Endothelial cell of umbilical vein (primary cell): ENCODE measurements around the gene METRN. TPM values are rescaled to one million over a fixed set of nuclear protein-coding genes. Genes with fewer than 3 reads are reported as not detected.

Experiments
- BruUV-seq: library from RNA; stranded (reverse); fragments of 400-500 nt; replicated peaks from 2 replicates; lab custom pipeline; 2021; lab: Mats Ljungman, UMichigan
- CTCF ChIA-PET: fragments of 300-600, 350-600 bp; sonication (Branson Sonifier 250); formaldehyde crosslinking; loops from one replicate; lab custom pipeline; 2021; ENCODE audit warnings: antibody characterized with exemption, inconsistent platforms; lab: Charles Lee
- POLR2A ChIA-PET: fragments of 300-600, 350-600 bp; sonication (Branson Sonifier 250); formaldehyde crosslinking; loops from one replicate; lab custom pipeline; 2021; ENCODE audit warnings: antibody characterized with exemption, inconsistent platforms; lab: Charles Lee
- DNase-seq: peaks from one replicate; pipeline ENCODE4 v3.0.0-alpha.2; 2011; ENCODE audit warnings: low read depth, low spot score
- FAIRE-seq: peaks from 2 replicates; lab custom pipeline; 2011; peaks lifted over from hg19 to GRCh38; lab: Jason Lieb, UNC
- H2AFZ ChIP-seq: 2 replicates; pipeline ENCODE4 v1.6.0; 2012; ENCODE audit warnings: low read depth, low read length, control low read depth, inconsistent platforms
- H3K27ac ChIP-seq: 2 replicates; pipeline ENCODE4 v1.5.1; 2011; ENCODE audit warnings: low read depth, mild to moderate bottlenecking, control low read depth, low read length, moderate library complexity; ENCODE audit not compliant: insufficient read depth
- H3K27me3 ChIP-seq, 2 experiments: 2 replicates each; pipeline versions ENCODE4 v1.6.0 to v1.6.1; 2011; ENCODE audit warnings: low read length in 2 of 2, mixed read lengths in 1 of 2; ENCODE audit not compliant: control insufficient read depth in 2 of 2, insufficient read depth in 2 of 2
- H3K36me3 ChIP-seq, 2 experiments: 2 replicates in 1 of 2; 3 replicates in 1 of 2; pipeline ENCODE4 v1.5.1; 2011; ENCODE audit warnings: low read length in 2 of 2, mild to moderate bottlenecking in 1 of 2, moderate library complexity in 1 of 2; ENCODE audit not compliant: control insufficient read depth in 2 of 2, insufficient read depth in 2 of 2; ENCODE audit errors: extremely low read depth in 1 of 2
- H3K4me1 ChIP-seq: 3 replicates; pipeline ENCODE4 v1.5.1; 2011; ENCODE audit warnings: mild to moderate bottlenecking, low read length; ENCODE audit not compliant: control insufficient read depth, insufficient read depth; ENCODE audit errors: extremely low read depth
- H3K4me2 ChIP-seq: 2 replicates; pipeline ENCODE4 v1.6.1; 2011; ENCODE audit warnings: low read length, control low read depth, mixed read lengths; ENCODE audit not compliant: insufficient read depth
- H3K4me3 ChIP-seq, 3 experiments: fragments of 200-600 bp in 1 of 3; sonication (generic), shearing (Covaris generic) in 1 of 3; replicated peaks in 1 of 3; 2 replicates each; pipeline ENCODE4 v1.5.1; 2011 to 2016; ENCODE audit warnings: control low read depth in 3 of 3, low read length in 3 of 3, mild to moderate bottlenecking in 2 of 3, inconsistent platforms in 1 of 3, low read depth in 1 of 3, moderate library complexity in 1 of 3; ENCODE audit not compliant: insufficient read depth in 1 of 3
- H3K79me2 ChIP-seq: 2 replicates; pipeline ENCODE4 v1.6.0; 2012; ENCODE audit warnings: low read length, inconsistent platforms; ENCODE audit not compliant: control insufficient read depth, insufficient read depth
- H3K9ac ChIP-seq: replicated peaks from 2 replicates; pipeline ENCODE3; 2011; ENCODE audit warnings: low read length, control low read depth; ENCODE audit not compliant: insufficient read depth; ENCODE audit errors: extremely low read depth
- H3K9me1 ChIP-seq: replicated peaks from 3 replicates; pipeline ENCODE4 v1.6.0; 2011; ENCODE audit warnings: mild to moderate bottlenecking, low read length; ENCODE audit not compliant: control insufficient read depth, insufficient read depth; ENCODE audit errors: extremely low read depth
- H3K9me3 ChIP-seq: replicated peaks from 2 replicates; pipeline ENCODE4 v1.5.1; 2012; ENCODE audit warnings: low read length, inconsistent platforms; ENCODE audit not compliant: control insufficient read depth, insufficient read depth
- H4K20me1 ChIP-seq: replicated peaks from 2 replicates; pipeline ENCODE3; 2011; ENCODE audit warnings: mild to moderate bottlenecking, low read length; ENCODE audit not compliant: control insufficient read depth, insufficient read depth; ENCODE audit errors: extremely low read depth
- EZH2 ChIP-seq: IDR thresholded peaks from 2 replicates; pipeline ENCODE4 v1.6.1; 2012; ENCODE audit warnings: borderline replicate concordance, low read depth, mild to moderate bottlenecking, moderate library complexity, low read length, inconsistent platforms; ENCODE audit not compliant: severe bottlenecking
- FOS ChIP-seq: IDR thresholded peaks from 2 replicates; pipeline ENCODE4 v1.6.1; 2011; ENCODE audit warnings: mild to moderate bottlenecking, low read length, moderate library complexity, borderline replicate concordance; ENCODE audit not compliant: insufficient read depth
- GATA2 ChIP-seq: IDR thresholded peaks from 2 replicates; pipeline ENCODE4 v1.7.0; 2011; ENCODE audit warnings: low read depth, mild to moderate bottlenecking, moderate library complexity, mixed read lengths, low read length; ENCODE audit not compliant: insufficient read length, insufficient read depth
- JUN ChIP-seq: IDR thresholded peaks from 2 replicates; pipeline ENCODE4 v1.6.1; 2011; ENCODE audit warnings: borderline replicate concordance, low read depth; ENCODE audit not compliant: insufficient read length, insufficient read depth
- MYC ChIP-seq: IDR thresholded peaks from one replicate; pipeline ENCODE4 v1.6.1; 2011; ENCODE audit warnings: mild to moderate bottlenecking, low read depth, low read length
- POLR2A ChIP-seq: IDR thresholded peaks from 2 replicates; pipeline ENCODE4 v1.6.1; 2012; ENCODE audit warnings: low read depth, mild to moderate bottlenecking, control low read depth, low read length
- POLR2AphosphoS5 ChIP-seq: IDR thresholded peaks from 2 replicates; pipeline ENCODE4 v1.6.1; 2012; ENCODE audit warnings: low read depth, mild to moderate bottlenecking, control low read depth, low read length, moderate library complexity; ENCODE audit not compliant: insufficient read depth
- dilution Hi-C: fragments of 300-500 bp; cut with MboI; formaldehyde crosslinking; loops from one replicate; pipeline ENCODE4 v1.15.0; 2019; ENCODE audit warnings: low sequenced_read_pairs; ENCODE audit not compliant: extremely low pct_ligation_motif_present
- intact Hi-C: fragments of 100-400 bp; cut with micrococcal nuclease; formaldehyde crosslinking; loops from one replicate; pipeline ENCODE4 v1.10.0; 2022
- polyA plus RNA-seq, 4 experiments: library from polyadenylated mRNA; depleted of rRNA in 3 of 4; stranded (reverse) in 3 of 4; unstranded in 1 of 4; fragments of >200 nt; gene quantifications; 2 replicates each; pipeline versions ENCODE4 v1.2.1 to v1.2.3, GENCODE V29; 2011 to 2012; ENCODE audit warnings: missing spikeins in 1 of 4
- total RNA-seq: library from RNA; stranded (reverse); gene quantifications from 2 replicates; pipeline ENCODE4 v1.2.3, GENCODE V29; 2021
- TF ChIP-seq, protein P1 (sequence below), 2 donors: IDR thresholded peaks; 1 replicate in 1 of 2; 2 replicates in 1 of 2; pipeline ENCODE4 v1.5.1; 2011; ENCODE audit warnings: low read length in 2 of 2, mild to moderate bottlenecking in 2 of 2, moderate library complexity in 2 of 2, control low read depth in 1 of 2, inconsistent platforms in 1 of 2, low read depth in 1 of 2; ENCODE audit not compliant: insufficient read depth in 1 of 2; ENCODE audit errors: extremely low read depth in 1 of 2
- TF ChIP-seq, protein P2 (sequence below): IDR thresholded peaks from 2 replicates; pipeline ENCODE4 v1.6.1; 2011; ENCODE audit not compliant: insufficient read depth, insufficient read length

The METRN gene
- total and polyA plus RNA-seq, 2 donors (not counting 3 experiments of a cell fraction or from before 2014, with no cell fraction given) = 10.0 to 16.1 TPM

DNA sequence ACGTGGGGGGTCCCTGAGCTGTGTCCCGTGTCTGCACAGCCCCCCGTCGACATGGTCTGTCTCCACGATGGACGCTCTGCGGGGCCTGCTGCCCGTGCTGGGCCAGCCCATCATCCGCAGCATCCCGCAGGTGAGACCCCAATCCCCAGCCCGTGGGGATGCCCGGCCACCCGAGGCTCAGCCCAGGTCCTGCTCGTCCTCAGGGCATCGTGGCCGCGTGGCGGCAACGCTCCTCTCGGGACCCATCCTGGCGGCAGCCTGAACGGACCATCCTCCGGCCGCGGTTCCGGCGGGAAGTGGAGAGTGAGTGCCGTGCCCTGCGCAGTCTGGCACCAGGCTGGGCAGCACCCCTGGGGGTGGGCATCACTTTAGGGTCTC is 50.6 kb downstream of the METRN start:
- H3K27me3 ChIP-seq = no peaks in the 10 kb centered on the region
- no peaks in the 10 kb centered on the region for H4K20me1 ChIP-seq
- ChIA-PET CTCF (no interaction called here), POLR2A (no interaction called here)
- no peak overlapping the region for H2AFZ ChIP-seq
- intact Hi-C loops (no loop called here), dilution Hi-C loops (no loop called here)
- H3K79me2 ChIP-seq = no peaks in the 10 kb centered on the region
- FAIRE-seq (no peak), DNase-seq (no peak)
- no peak overlapping the region for H3K27ac ChIP-seq
- TF ChIP-seq JUN (no peak), GATA2 (no peak), POLR2AphosphoS5 (no peak), POLR2A (no peak), MYC (no peak), FOS (no peak), EZH2 (no peak)
- TF ChIP-seq, protein P1, sequence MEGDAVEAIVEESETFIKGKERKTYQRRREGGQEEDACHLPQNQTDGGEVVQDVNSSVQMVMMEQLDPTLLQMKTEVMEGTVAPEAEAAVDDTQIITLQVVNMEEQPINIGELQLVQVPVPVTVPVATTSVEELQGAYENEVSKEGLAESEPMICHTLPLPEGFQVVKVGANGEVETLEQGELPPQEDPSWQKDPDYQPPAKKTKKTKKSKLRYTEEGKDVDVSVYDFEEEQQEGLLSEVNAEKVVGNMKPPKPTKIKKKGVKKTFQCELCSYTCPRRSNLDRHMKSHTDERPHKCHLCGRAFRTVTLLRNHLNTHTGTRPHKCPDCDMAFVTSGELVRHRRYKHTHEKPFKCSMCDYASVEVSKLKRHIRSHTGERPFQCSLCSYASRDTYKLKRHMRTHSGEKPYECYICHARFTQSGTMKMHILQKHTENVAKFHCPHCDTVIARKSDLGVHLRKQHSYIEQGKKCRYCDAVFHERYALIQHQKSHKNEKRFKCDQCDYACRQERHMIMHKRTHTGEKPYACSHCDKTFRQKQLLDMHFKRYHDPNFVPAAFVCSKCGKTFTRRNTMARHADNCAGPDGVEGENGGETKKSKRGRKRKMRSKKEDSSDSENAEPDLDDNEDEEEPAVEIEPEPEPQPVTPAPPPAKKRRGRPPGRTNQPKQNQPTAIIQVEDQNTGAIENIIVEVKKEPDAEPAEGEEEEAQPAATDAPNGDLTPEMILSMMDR (IDR thresholded peaks at IDR 0.05; ENCODE audit: extremely low read depth in 1 of 2, insufficient read depth in 1 of 2, low read depth in 1 of 2, low read length in 2 of 2) = no peak
- TF ChIP-seq, protein P2, sequence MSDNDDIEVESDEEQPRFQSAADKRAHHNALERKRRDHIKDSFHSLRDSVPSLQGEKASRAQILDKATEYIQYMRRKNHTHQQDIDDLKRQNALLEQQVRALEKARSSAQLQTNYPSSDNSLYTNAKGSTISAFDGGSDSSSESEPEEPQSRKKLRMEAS = no peak
- H3K4me3 ChIP-seq = no peak overlapping the region
- no peak overlapping the region for H3K4me2 ChIP-seq
- no TSS peak for BruUV-seq
- H3K4me1 ChIP-seq = no peaks in the 10 kb centered on the region
- no peaks in the 10 kb centered on the region for H3K36me3 ChIP-seq
- H3K9me1 ChIP-seq = no peaks in the 10 kb centered on the region
- H3K9me3 ChIP-seq = no peaks in the 10 kb centered on the region
- H3K9ac ChIP-seq = no peak overlapping the region
